Thyroid gland (tissue), 4 donors: ENCODE results near the gene DOCK9. TPM values are rescaled to one million over a fixed set of nuclear protein-coding genes. Genes with fewer than 3 reads are reported as not detected.

Experiments used
- DNase-seq, 2 donors: peaks; one replicate each; pipeline ENCODE4 v3.0.0-alpha.2; 2019
- H3K27ac ChIP-seq, 3 donors: fragments of 200-600 bp; sonication (generic); 1 replicate in 2 of 3; 2 replicates in 1 of 3; pipeline ENCODE4 v1.5.1; 2016 to 2019; ENCODE audit warnings: mild to moderate bottlenecking in 1 of 3, moderate library complexity in 1 of 3
- H3K27me3 ChIP-seq: fragments of 200-600 bp; sonication (generic); one replicate; pipeline ENCODE4 v1.5.1; 2019
- H3K36me3 ChIP-seq, 2 donors: fragments of 200-600 bp; sonication (generic); one replicate each; pipeline ENCODE4 v1.5.1; 2016 to 2019
- H3K4me1 ChIP-seq, 2 donors: fragments of 200-600 bp; sonication (generic); one replicate each; pipeline ENCODE4 v1.5.1; 2017 to 2019
- H3K4me3 ChIP-seq, 3 donors: fragments of 200-600 bp; sonication (generic); replicated peaks in 1 of 3; 1 replicate in 2 of 3; 2 replicates in 1 of 3; pipeline ENCODE4 v1.5.1; 2016; ENCODE audit warnings: mild to moderate bottlenecking in 1 of 3
- H3K9me3 ChIP-seq: fragments of 200-600 bp; sonication (generic); one replicate; pipeline ENCODE4 v1.5.1; 2017
- POLR2A ChIP-seq, 2 donors: fragments of 450-650 bp; IDR thresholded peaks; one replicate each; pipeline ENCODE4 v1.6.1; 2017; ENCODE audit warnings: antibody characterized with exemption in 2 of 2, mild to moderate bottlenecking in 2 of 2, moderate library complexity in 1 of 2
- WGBS, 2 donors: methylation state at CpG; one replicate each; pipeline ENCODE4 v1.1.5; 2017; 5-methylcytosine and 5-hydroxymethylcytosine counted together
- intact Hi-C: fragments of 100-400 bp; cut with DNase I; formaldehyde crosslinking; loops from one replicate; pipeline ENCODE4 v1.15.1; 2023
- total RNA-seq, 4 donors: library from RNA; depleted of rRNA; stranded (reverse); fragments of >200 nt; gene quantifications; one replicate each; pipeline ENCODE4 v1.2.3, GENCODE V29; 2016
- TF ChIP-seq, protein P1 (sequence below), 6 experiments: fragments of 200-600 bp in 3 of 6; fragments of 450-650 bp in 3 of 6; sonication (generic) in 3 of 6; IDR thresholded peaks; one replicate each; pipeline ENCODE4 v1.5.1; 2016 to 2019; ENCODE audit warnings: antibody characterized with exemption in 6 of 6, mild to moderate bottlenecking in 2 of 6, inconsistent platforms in 1 of 6, moderate library complexity in 1 of 6

The DOCK9 gene
- total RNA-seq, 4 donors from 2014 or later, result 126 to 240 (median 160) TPM

DNA sequence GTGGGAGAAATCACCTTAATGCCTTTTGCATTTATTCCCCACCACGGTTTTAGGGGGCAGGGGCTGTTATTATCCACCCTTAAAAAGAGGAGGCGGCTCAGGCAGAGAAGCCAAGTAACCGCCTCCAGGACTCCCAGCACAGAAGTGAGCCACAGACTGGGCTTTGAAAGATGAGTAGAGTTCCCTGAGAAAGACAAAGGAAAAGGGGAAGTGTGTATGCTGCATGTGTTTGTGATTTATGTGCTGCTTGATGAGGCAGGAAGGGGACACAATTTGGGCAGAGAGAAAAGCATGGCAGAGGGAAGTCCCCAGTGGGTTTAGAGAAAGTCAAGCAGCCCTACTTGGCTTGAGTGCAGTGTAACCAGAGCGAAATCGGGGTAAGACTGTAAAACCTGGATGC lies 85.0 kb downstream of the DOCK9 start:
- no peak overlapping the region for H3K4me3 ChIP-seq
- intact Hi-C loops, result no loop called here
- H3K27ac ChIP-seq, result peak overlapping the region in 1 of 3 donors; percentile 14
- H3K27me3 ChIP-seq, result no peaks in the 10 kb centered on the region
- peaks cover 5 to 7% of the 10 kb centered on the region in 2 donors for H3K36me3 ChIP-seq
- WGBS, 2 donors, result 68 to 71% methylated on average over 5 of the region's 5 CpGs
- peaks cover 7% of the 10 kb centered on the region in 2 donors for H3K4me1 ChIP-seq
- no peaks in the 10 kb centered on the region for H3K9me3 ChIP-seq
- TF ChIP-seq POLR2A (IDR thresholded peaks at IDR 0.05), result no peak
- TF ChIP-seq, protein P1, sequence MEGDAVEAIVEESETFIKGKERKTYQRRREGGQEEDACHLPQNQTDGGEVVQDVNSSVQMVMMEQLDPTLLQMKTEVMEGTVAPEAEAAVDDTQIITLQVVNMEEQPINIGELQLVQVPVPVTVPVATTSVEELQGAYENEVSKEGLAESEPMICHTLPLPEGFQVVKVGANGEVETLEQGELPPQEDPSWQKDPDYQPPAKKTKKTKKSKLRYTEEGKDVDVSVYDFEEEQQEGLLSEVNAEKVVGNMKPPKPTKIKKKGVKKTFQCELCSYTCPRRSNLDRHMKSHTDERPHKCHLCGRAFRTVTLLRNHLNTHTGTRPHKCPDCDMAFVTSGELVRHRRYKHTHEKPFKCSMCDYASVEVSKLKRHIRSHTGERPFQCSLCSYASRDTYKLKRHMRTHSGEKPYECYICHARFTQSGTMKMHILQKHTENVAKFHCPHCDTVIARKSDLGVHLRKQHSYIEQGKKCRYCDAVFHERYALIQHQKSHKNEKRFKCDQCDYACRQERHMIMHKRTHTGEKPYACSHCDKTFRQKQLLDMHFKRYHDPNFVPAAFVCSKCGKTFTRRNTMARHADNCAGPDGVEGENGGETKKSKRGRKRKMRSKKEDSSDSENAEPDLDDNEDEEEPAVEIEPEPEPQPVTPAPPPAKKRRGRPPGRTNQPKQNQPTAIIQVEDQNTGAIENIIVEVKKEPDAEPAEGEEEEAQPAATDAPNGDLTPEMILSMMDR (IDR thresholded peaks at IDR 0.05), result no peak
- no peak for DNase-seq

GRCh38 chr13:98892077-98892476 lies 85.8 kb downstream of the DOCK9 start:
- TF ChIP-seq, protein P1 (IDR thresholded peaks at IDR 0.05), result no peak
- no peak for TF ChIP-seq POLR2A (IDR thresholded peaks at IDR 0.05)
- WGBS, 2 donors, result 70 to 78% methylated on average over 3 of the region's 3 CpGs
- DNase-seq, result no peak
- no peaks in the 10 kb centered on the region for H3K9me3 ChIP-seq
- H3K27ac ChIP-seq, result peak overlapping the region in 1 of 3 donors; percentile 14
- H3K4me3 ChIP-seq, result no peak overlapping the region
- H3K27me3 ChIP-seq, result no peaks in the 10 kb centered on the region
- peaks cover 7% of the 10 kb centered on the region in 2 donors for H3K4me1 ChIP-seq
- intact Hi-C loops, result no loop called here
- H3K36me3 ChIP-seq, result peaks cover 7 to 9% of the 10 kb centered on the region in 2 donors

GRCh38 chr13:98890925-98891324 lies 86.9 kb downstream of the DOCK9 start:
- TF ChIP-seq, protein P1 (IDR thresholded peaks at IDR 0.05), result no peak
- 78 to 82% methylated on average over 5 of the region's 5 CpGs for WGBS, 2 donors
- no peak overlapping the region for H3K27ac ChIP-seq
- no peaks in the 10 kb centered on the region for H3K27me3 ChIP-seq
- H3K36me3 ChIP-seq, result peaks cover 7 to 15% of the 10 kb centered on the region in 2 donors
- H3K4me3 ChIP-seq, result no peak overlapping the region
- DNase-seq, result no peak
- peaks cover 7% of the 10 kb centered on the region in 2 donors for H3K4me1 ChIP-seq
- no peaks in the 10 kb centered on the region for H3K9me3 ChIP-seq
- intact Hi-C loops, result no loop called here

GRCh38 chr13:98890186-98890585 lies 87.7 kb downstream of the DOCK9 start:
- Histone ChIP-seq H3K36me3 (peaks cover 7 to 20% of the 10 kb centered on the region in 2 donors), H3K4me3 (no peak overlapping the region), H3K4me1 (peaks cover 7% of the 10 kb centered on the region in 2 donors), H3K9me3 (no peaks in the 10 kb centered on the region), H3K27ac (no peak overlapping the region), H3K27me3 (no peaks in the 10 kb centered on the region)
- intact Hi-C loops, result no loop called here
- WGBS, 2 donors, result 72 to 74% methylated on average over 8 of the region's 8 CpGs
- no peak for DNase-seq
- no peak for TF ChIP-seq POLR2A (IDR thresholded peaks at IDR 0.05)

DNA sequence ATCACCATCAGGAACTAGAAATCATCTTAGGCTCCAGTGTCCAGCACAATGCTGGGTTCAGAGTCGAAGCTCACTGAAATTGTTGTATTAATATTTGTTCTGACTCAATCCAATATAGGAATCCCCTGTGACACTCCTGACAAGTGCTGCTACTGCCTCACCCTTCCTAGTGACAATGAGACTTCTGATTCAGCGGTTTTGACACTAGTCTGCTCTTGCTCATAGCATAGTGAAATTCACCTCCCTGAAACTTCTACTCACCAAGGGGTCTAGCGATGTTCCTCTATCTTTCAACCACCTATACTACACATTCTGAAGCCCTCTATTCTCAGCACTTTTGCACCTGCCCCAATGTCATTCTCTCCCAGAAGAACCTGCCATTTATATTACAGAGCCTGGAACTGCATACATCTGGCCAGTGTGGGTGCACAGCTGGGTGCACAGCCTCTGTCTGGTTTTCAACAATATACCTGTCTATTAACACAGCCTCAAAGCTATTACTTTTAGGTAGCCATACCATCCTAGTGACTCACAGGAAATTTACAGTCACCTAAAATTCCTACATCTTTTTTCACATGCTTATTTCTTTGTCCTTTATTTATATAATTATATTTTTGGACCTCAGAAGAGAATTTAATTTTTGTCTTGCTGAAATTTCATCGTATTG lies 88.3 kb downstream of the DOCK9 start:
- Histone ChIP-seq H3K36me3 (peaks cover 14 to 26% of the 10 kb centered on the region in 2 donors), H3K4me1 (peaks cover 7% of the 10 kb centered on the region in 2 donors), H3K9me3 (no peaks in the 10 kb centered on the region), H3K27me3 (no peaks in the 10 kb centered on the region), H3K4me3 (no peak overlapping the region), H3K27ac (no peak overlapping the region)
- WGBS, 2 donors, result 91 to 94% methylated on average over 4 of the region's 4 CpGs
- intact Hi-C loops, result no loop called here
- DNase-seq, result no peak
- no peak for TF ChIP-seq POLR2A (IDR thresholded peaks at IDR 0.05)
- TF ChIP-seq, protein P1 (IDR thresholded peaks at IDR 0.05), result no peak
